Skeletal muscle cell (primary cell): Measurements from ENCODE around the gene TECPR1.

Experiments
- DNase-seq: peaks from one replicate; pipeline ENCODE4 v3.0.0-alpha.2; 2010; ENCODE audit warnings: low read depth
- H3K4me3 ChIP-seq: 2 replicates; pipeline ENCODE4 v1.5.1; 2011; ENCODE audit warnings: low read depth, mild to moderate bottlenecking, control low read depth, low read length, moderate library complexity

Gene TECPR1

DNA sequence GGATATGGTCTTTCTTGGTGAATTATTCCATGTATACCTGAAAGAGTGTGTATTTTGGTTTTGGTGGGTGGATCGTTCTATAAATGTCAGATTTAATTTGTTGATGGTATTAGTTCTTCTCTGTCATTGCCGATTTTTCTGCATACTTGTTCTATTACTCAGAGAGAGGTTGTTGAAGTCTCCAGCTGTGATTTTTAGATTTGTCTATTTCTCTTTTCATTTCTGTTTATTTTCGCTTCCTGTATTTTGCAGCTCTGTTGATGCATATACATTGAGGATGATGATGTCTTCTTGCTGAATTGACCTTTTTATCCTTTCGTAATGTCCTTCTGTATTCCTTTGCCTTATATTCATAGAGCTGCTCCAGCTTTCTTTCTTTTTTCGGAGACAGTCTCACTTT lies 52.9 kb downstream of the TECPR1 start:
- no peak overlapping the region for H3K4me3 ChIP-seq
- no peak for DNase-seq

DNA sequence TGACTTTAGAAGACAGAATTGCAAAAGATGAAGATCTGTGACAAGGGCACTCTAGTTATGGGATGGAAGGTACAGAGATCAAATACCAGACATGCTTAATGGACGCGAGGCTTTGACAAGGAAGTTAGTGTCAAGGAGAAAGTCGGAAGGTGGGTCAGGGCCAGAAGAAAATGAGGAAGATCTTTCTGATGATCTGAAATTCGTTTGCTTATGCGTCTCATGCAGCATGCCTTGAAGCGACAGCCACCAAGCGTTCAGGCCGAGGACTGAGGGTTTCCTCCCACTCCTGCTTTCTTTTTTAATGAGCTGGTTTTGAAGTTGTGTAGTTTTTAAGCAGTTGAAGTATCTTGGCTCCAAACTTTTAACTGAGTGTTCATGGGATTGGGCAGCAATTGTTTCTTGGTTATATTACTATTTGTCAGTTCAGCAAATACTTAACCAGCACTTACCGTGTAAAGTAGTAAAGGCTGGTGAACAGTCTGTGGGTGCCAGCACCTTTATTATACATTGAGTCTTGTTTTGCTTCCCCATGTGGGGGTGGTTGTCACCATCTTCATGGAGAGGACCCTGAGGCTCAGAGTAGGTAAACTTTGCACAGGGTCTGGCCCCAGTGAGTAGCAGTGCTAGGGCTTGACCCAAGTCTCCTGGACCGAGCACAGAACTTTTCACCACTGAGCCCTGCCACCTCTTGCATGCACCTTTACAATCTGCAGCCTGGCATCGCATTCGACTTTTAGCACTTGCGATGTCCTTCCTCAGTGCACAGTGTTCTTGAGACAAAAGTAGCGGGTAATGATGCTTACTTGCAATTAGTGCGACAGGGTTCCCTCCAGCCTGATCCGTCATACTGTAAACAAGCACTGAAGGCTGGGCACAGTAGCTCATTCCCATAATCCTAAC lies 55.1 kb downstream of the TECPR1 start:
- DNase-seq: no peak
- H3K4me3 ChIP-seq: no peak overlapping the region

- no peak for DNase-seq
- H3K4me3 ChIP-seq: no peak overlapping the region
Measured at GRCh38 chr7:98194672-98195457, 57.2 kb downstream of the TECPR1 start.

DNA sequence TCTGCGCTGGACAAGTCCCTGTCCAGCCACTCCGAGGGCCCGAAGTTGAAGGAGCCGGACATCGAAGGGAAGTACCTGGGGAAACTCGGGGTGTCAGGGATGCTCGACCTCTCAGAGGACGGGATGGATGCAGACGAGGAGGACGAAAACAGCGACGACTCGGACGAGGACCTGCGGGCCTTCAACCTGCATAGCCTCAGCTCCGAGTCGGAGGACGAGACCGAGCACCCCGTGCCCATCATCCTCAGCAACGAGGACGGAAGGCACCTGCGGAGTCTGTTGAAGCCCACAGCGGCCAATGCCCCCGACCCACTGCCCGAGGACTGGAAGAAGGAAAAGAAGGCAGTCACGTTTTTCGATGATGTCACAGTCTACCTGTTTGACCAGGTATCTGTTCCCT lies 57.8 kb downstream of the TECPR1 start:
- no peak overlapping the region for H3K4me3 ChIP-seq
- DNase-seq: no peak

- H3K4me3 ChIP-seq: no peak overlapping the region
- no peak for DNase-seq
Measured at GRCh38 chr7:98193474-98194180, 58.4 kb downstream of the TECPR1 start.

GRCh38 chr7:98192781-98193457 lies 59.1 kb downstream of the TECPR1 start:
- H3K4me3 ChIP-seq: no peak overlapping the region
- no peak for DNase-seq

- DNase-seq: no peak
- H3K4me3 ChIP-seq: no peak overlapping the region
Measured at GRCh38 chr7:98191668-98192431, 60.2 kb downstream of the TECPR1 start.

- H3K4me3 ChIP-seq: no peak overlapping the region
- DNase-seq: no peak
Measured at GRCh38 chr7:98189559-98189958, 62.5 kb downstream of the TECPR1 start.

- no peak overlapping the region for H3K4me3 ChIP-seq
- DNase-seq: no peak
Measured at GRCh38 chr7:98187138-98187502, 64.9 kb downstream of the TECPR1 start.

- DNase-seq: peak; percentile 35
- H3K4me3 ChIP-seq: no peak overlapping the region
Measured at GRCh38 chr7:98186452-98187137, 65.4 kb downstream of the TECPR1 start.

GRCh38 chr7:98185101-98185500 lies 66.9 kb downstream of the TECPR1 start:
- DNase-seq: no peak
- H3K4me3 ChIP-seq: no peak overlapping the region

DNA sequence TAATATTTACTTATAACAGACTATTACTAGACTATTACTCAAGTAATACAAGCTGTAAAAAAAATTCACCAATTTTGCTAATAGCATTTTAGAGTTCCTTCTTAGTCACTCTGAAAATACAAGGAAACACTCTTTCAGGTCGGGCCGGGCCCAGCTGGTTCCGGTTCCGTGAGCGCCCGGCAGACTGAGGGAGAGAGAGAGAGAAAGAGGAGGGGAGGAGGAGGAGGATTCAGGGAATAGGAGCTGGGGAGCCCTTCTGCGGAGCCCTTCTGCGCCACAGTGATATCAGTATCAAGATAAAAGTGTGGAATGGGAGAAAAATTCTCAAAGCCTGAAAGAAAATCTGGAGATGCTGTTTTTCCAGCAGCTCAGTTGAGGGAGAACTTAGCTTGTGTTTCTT lies 71.3 kb downstream of the TECPR1 start:
- no peak for DNase-seq
- no peak overlapping the region for H3K4me3 ChIP-seq

GRCh38 chr7:98178762-98179490 lies 73.1 kb downstream of the TECPR1 start:
- no peak overlapping the region for H3K4me3 ChIP-seq
- no peak for DNase-seq

DNA sequence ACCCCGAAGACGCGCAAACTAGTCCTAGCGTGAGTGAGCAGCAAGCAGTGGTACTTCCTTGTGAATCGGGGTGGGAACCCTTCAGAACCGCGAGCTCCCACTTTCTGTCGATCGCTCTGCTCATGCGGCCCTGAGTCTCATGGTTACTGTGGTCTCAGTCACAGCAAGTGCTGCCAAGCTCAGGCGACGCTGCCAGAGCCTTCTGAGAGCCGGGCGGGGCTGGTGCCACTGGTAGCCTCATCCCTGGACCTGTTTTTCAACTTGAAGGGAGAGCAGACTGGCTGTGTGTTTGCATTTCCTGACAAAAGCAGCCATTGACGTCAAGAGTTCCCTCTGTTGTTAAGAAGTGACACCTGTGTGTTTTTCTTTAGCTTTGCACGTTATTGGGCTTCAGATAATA lies 73.7 kb downstream of the TECPR1 start:
- no peak overlapping the region for H3K4me3 ChIP-seq
- DNase-seq: no peak

DNA sequence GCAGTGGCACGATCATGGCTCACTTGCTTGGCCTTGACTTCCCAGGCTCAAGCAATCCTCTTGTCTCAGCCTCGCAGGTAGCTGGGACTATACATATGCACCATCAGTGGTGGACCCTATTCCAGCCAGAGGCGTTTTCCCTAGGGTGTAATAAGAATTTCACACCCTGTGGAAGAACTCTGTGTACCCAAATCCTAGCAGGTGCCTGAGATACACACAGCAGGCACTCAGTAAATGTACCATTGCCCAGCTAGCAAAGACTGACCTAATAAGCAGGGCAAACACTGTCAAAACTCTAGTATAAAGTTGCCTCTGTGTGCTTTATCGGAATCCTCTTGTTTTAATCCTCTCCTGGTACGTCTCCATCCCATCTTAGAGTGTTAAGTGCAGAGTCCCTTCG lies 74.5 kb downstream of the TECPR1 start:
- DNase-seq: no peak
- no peak overlapping the region for H3K4me3 ChIP-seq

GRCh38 chr7:98175260-98175940 lies 76.6 kb downstream of the TECPR1 start:
- H3K4me3 ChIP-seq: no peak overlapping the region
- DNase-seq: no peak
